Duodenal mucosa (tissue), 2 donors: ENCODE measurements around the gene CYTH1.

Experiments used
- H3K27ac ChIP-seq: one replicate; pipeline ENCODE4 v1.7.0; 2013; ENCODE audit warnings: low read depth, low read length
- H3K27me3 ChIP-seq, 2 donors: one replicate each; pipeline ENCODE4 v1.7.0; 2013; ENCODE audit warnings: low read length in 2 of 2, control low read depth in 1 of 2; ENCODE audit not compliant: insufficient read depth in 2 of 2, control insufficient read depth in 1 of 2
- H3K36me3 ChIP-seq, 2 donors: one replicate each; pipeline ENCODE4 v1.7.0; 2013; ENCODE audit warnings: low read length in 2 of 2, control low read depth in 1 of 2; ENCODE audit not compliant: insufficient read depth in 2 of 2, control insufficient read depth in 1 of 2
- H3K4me1 ChIP-seq, 2 donors: one replicate each; pipeline ENCODE4 v1.7.0; 2013; ENCODE audit warnings: low read length in 2 of 2, control low read depth in 1 of 2; ENCODE audit not compliant: insufficient read depth in 2 of 2, control insufficient read depth in 1 of 2
- H3K4me3 ChIP-seq, 2 donors: one replicate each; pipeline ENCODE4 v1.7.0; 2013; ENCODE audit warnings: low read length in 2 of 2, low read depth in 1 of 2
- H3K9ac ChIP-seq, 2 donors: one replicate each; pipeline ENCODE4 v1.7.0; 2013; ENCODE audit warnings: low read length in 2 of 2, low read depth in 1 of 2
- H3K9me3 ChIP-seq, 2 donors: one replicate each; pipeline ENCODE4 v1.7.0; 2013; ENCODE audit warnings: low read length in 2 of 2, control low read depth in 1 of 2; ENCODE audit not compliant: control insufficient read depth in 1 of 2

CYTH1 gene

DNA sequence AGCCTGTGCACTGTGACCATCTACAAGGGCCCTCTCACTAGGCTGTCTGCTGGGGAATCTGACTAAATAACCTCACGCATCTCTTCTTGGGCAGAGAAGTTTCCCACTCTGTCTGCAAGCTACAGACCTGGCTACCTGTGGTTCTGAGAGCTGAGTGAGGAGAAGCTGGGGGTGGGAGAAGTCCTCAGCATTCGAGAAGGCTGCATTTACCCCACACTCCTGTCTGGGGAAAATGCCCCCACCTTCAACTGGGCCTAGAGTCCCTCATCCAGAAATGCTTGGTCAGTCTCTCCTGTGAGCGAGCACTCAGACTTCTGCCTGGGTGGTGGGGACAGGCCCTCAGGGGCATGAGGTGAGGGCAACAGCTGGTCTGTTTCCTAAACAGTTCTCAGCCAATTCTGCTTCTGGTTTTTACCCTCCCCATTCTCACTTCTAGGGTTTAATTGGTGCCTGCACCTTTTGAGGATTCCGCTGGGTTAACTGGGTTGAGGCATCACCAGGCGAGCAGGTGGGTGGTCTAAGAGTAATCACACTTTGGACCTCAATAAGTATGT, 98.6 kb downstream of the CYTH1 start:
- Histone ChIP-seq H3K36me3 (peaks cover 34 to 59% of the 10 kb centered on the region in 2 donors), H3K27ac (no peak overlapping the region), H3K27me3 (no peaks in the 10 kb centered on the region), H3K4me1 (no peaks in the 10 kb centered on the region), H3K9me3 (no peaks in the 10 kb centered on the region), H3K4me3 (no peak overlapping the region), H3K9ac (no peak overlapping the region)

DNA sequence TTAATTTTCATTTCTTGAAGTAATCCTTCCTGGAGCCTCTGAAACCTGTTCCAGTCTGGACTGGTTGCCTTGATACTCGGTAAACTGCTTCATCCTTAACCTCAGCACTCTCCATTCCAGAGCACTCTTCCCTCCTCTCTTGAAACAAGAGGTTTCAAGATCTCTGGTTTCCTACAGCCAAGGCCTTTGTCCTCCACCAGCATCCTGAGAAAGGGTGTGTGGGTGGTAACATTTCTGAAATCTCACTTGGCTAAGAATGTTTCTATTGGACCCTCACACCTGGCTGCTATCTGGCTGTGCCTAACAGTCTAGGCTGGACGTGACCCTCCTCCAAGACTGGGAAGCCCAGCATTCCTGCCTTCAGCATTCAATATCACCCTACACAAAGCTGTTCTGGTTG, 99.7 kb downstream of the CYTH1 start:
- no peaks in the 10 kb centered on the region for H3K4me1 ChIP-seq
- H3K27me3 ChIP-seq: no peaks in the 10 kb centered on the region
- H3K36me3 ChIP-seq: peaks cover 31 to 59% of the 10 kb centered on the region in 2 donors
- H3K27ac ChIP-seq: no peak overlapping the region
- no peaks in the 10 kb centered on the region for H3K9me3 ChIP-seq
- H3K9ac ChIP-seq: no peak overlapping the region
- H3K4me3 ChIP-seq: no peak overlapping the region

DNA sequence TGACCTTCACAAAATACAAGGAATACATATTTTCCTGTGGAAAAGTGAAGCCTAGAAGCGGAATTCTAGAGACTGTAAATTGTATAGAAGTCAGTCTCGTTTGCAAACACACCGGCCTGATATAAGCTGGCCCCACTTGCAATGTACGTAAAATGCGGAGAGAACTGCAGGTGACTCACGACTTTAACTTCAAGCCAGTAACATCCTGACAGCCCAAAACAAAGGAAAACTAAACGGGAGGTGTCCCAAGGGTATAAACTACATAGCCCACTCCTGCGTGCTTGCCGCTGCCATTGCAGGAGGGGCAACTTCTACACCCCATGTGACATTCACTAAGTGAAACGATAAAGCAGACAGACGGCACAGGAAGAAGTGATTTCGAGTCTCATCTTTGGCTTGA, 101.6 kb downstream of the CYTH1 start:
- no peak overlapping the region for H3K4me3 ChIP-seq
- no peak overlapping the region for H3K27ac ChIP-seq
- H3K4me1 ChIP-seq: no peaks in the 10 kb centered on the region
- no peak overlapping the region for H3K9ac ChIP-seq
- peaks cover 39 to 62% of the 10 kb centered on the region in 2 donors for H3K36me3 ChIP-seq
- no peaks in the 10 kb centered on the region for H3K27me3 ChIP-seq
- no peaks in the 10 kb centered on the region for H3K9me3 ChIP-seq

DNA sequence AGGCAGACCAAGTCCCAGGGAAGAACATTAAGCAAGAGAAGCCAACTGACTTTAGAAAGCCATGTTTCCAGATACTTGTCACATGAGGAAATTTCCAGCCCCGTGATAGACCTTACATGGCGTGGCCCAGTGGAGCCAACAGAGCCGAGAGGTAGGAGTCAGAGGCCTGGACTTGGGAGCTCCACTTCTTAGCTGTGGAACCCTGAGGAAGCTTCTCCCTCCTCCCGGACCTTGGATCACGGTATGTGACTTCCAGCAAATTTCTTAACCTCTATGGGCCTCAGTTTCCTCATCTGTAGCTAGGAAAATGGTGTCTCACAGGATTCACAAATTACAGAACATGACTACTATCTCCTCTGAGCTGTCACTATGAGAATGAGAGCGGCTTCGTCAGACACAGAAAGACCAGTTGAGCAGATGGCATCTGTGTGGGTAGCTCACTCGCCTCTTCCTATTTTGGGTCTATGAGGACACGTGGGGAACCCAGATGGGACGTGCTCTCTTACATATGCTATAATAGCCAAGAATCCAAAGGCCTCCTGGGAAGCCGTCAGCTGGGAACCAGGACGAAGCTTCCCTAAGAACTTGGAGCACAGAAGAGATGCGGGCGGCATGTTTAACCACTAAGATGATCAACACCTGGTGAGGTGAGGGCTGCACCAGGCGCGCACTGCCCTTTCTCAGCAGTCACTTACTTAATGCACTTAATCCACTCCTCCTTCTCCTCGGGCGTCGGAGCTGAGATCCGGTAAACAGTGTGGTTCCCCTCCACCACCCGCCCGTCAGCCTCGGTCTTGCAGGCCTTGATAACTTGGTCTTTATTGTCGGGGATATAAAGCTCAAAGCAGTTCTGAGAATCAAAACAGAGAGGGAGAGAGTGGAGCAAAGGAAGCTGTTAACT, 102.3 kb downstream of the CYTH1 start:
- Histone ChIP-seq H3K27me3 (no peaks in the 10 kb centered on the region), H3K9ac (no peak overlapping the region), H3K4me1 (no peaks in the 10 kb centered on the region), H3K27ac (no peak overlapping the region), H3K4me3 (no peak overlapping the region), H3K36me3 (peaks cover 43 to 68% of the 10 kb centered on the region in 2 donors), H3K9me3 (no peaks in the 10 kb centered on the region)

DNA sequence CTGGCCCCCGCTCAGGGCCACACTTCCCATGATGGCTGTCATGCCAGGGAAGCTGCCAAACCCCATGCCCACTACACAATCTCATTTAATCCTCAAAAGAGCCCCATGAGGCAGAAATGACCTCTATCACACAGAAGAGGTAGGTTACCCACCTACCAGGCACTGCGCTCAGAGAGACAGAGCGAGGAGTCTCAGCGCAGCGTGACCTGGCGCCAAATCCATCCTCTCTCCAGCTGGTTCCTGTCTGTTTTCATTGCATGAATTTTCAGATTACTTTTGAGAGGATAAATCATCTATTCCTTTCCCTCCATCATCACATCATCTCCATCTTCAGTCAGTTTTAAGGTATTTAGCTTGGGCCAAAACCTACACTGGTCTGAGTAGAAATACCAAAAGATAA, 103.4 kb downstream of the CYTH1 start:
- Histone ChIP-seq H3K4me1 (no peaks in the 10 kb centered on the region), H3K9ac (no peak overlapping the region), H3K27me3 (no peaks in the 10 kb centered on the region), H3K36me3 (peaks cover 41 to 76% of the 10 kb centered on the region in 2 donors), H3K27ac (no peak overlapping the region), H3K9me3 (no peaks in the 10 kb centered on the region), H3K4me3 (no peak overlapping the region)

DNA sequence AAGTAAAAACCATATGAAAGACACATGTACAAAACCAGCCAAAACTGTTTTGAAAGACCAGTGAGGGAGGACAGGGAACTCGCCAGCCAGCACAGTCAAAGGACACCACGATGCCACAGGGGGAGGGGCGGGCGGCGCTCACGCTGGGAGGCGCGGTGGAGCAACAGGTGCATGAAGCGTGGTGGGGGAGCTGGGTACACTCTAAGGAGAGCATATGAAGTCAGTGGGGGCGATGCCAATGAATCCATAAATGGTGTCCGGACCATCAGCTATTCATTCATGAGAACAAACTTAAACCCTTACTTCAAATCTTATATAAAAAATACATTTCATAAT, 103.9 kb downstream of the CYTH1 start:
- Histone ChIP-seq H3K36me3 (peaks cover 41 to 77% of the 10 kb centered on the region in 2 donors), H3K9ac (no peak overlapping the region), H3K27me3 (no peaks in the 10 kb centered on the region), H3K4me3 (no peak overlapping the region), H3K9me3 (no peaks in the 10 kb centered on the region), H3K27ac (no peak overlapping the region), H3K4me1 (peaks cover 1 to 3% of the 10 kb centered on the region in 2 donors)

DNA sequence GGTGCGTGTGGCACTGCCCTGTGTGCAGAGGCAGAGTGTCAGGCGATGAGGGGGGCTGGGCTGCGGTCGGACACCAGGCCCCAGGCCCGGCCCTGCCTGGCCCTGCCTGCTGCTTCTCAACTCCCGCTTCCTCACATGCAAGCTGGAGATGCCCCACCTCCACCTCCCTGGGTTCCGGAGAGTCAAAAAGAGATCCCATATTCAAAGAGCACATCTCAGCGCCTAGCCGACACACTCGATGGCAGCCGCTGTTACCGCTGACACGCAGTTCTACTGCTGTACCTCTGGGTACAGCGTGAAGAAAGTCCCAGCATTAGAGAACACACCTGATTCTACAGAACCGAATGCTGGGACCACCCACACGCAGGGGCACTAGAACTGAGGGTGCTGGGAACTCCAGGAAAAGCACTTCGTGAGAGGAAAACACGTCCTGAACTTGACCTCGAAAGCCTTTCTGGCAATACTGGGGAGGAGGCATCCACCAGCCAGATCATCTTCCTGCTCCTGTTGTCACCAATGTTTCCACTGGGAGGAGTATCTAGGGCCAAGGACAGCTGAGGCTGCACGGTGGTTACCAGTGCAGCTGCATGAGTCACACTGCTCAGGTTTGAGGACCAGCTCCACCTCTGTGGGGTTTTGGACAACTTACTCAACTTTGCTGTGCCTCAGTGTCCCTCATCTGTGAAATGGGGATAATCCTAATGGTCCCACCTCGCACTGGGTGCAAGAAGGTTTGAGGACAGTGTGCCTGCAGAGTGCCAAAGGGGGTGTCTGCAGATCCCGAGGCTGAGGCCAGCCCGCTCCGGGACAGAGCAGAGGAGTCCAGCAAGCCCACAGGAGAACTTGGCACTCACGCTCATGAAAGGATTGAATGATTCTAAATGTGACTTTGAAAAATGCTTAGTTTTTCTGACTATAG, 104.5 kb downstream of the CYTH1 start:
- Histone ChIP-seq H3K9me3 (no peaks in the 10 kb centered on the region), H3K4me3 (no peak overlapping the region), H3K4me1 (peaks cover 6 to 9% of the 10 kb centered on the region in 2 donors), H3K27me3 (no peaks in the 10 kb centered on the region), H3K36me3 (peaks cover 42 to 78% of the 10 kb centered on the region in 2 donors), H3K9ac (no peak overlapping the region), H3K27ac (no peak overlapping the region)

DNA sequence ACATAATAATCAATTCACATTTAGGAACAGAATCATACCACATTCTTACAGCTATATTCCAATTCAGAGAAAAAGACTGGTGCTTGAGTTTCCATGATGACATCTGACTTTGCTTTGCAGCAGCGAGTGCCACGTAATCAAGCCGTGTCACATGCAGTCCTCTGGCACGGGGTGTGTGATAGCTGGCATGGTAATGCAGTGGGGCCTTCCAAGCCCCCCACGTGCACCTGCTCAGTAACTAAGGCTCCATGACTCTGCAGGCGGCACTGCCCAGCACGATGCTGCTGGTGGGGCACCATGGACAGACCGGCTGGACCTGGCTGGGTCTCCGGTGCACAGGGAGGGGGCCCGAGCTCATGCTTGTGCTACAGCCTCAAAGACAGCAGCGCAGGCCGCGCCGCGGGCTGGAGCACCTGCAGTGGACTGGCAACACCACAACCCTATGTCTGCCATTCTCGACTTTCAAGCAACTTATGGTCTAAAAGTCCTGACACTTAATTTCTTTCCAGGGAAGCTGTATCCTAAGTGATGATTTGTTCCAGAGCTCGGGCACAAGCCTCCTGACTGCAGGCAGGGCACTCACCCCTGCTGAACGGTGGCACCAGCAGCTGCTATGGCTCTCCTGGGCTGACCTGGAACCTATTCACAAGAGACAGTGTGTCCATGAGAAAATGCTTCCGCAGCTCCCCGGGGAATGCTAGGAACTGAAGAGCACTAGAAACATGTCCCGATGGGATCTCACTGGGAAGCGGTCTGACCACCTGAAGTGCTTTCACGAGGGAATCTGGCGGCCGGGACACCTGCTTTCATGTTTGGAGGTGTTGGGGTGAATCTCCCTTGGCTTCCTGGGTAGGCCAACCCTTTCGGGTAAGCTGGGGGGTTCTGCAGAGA, 105.4 kb downstream of the CYTH1 start:
- Histone ChIP-seq H3K4me1 (peaks cover 11 to 14% of the 10 kb centered on the region in 2 donors), H3K9me3 (no peaks in the 10 kb centered on the region), H3K4me3 (no peak overlapping the region), H3K9ac (no peak overlapping the region), H3K27me3 (no peaks in the 10 kb centered on the region), H3K36me3 (peaks cover 42 to 84% of the 10 kb centered on the region in 2 donors), H3K27ac (no peak overlapping the region)

DNA sequence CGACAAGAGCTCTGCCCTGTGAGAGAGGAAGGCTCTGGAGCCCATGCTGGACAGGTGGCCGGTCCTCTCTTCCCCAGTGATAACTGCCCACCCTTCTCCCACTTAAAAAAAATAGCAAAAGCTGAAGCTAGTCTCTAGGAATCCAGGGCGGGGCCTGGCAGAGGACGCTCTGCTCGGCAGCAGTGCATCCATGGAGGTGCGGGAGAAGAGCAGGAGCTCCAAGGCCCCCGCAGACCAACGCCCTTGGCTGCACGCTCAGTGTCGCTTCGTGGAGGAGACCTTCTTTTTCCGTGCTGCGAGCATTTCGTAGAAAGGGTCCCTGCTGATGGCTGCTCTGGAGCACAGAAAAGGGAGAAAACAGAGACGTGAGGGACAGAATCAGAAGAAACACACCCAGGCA, 106.2 kb downstream of the CYTH1 start:
- Histone ChIP-seq H3K4me1 (peaks cover 11 to 14% of the 10 kb centered on the region in 2 donors), H3K4me3 (no peak overlapping the region), H3K9ac (no peak overlapping the region), H3K9me3 (no peaks in the 10 kb centered on the region), H3K27me3 (no peaks in the 10 kb centered on the region), H3K27ac (no peak overlapping the region), H3K36me3 (peaks cover 42 to 80% of the 10 kb centered on the region in 2 donors)
